ENCODE data around the gene PERP. TPM values are rescaled to one million over a fixed set of nuclear protein-coding genes. Genes with fewer than 3 reads are reported as not detected.

Gene PERP
- total RNA-seq, 1 experiment from 2014 or later, result 85.9 TPM

DNA sequence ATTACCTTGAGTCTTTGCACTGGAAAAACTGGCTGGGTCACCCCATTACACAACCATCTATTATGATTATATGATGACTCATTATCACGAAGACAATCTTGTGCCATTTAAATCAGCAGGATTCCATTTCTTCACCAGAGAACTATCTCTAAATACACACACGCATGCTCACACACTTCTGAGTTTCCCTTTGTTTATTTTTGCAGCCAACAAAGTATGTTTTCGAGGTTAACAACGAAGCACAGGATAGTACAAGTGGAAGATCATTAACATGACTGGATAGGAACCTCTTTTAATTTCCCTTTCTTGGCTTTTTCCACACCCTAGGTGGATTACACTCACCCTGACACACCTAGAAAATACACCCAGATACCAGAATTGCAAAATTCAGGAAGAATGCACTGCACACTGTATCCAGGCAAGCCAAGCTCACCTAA lies 18.9 kb downstream of the PERP start:
- H3K4me3 ChIP-seq (replicated peaks in 1 of 2; ENCODE audit: low read depth in 1 of 2, low read length in 2 of 2), result peak overlapping the region in 1 of 2 experiments; percentile 34; a peak in 2 of 4 replicates
- no peaks in the 10 kb centered on the region for H3K79me2 ChIP-seq (ENCODE audit: insufficient read depth, low read length)
- intact Hi-C loops (cut with micrococcal nuclease), result loop anchor here (5.0 kb wide), 1 partner anchor 81 kb away; no protein-coding TSS in a partner anchor
- H3K27ac ChIP-seq (ENCODE audit: low read depth, low read length), result peak overlapping the region; percentile 83
- no peak overlapping the region for H2AFZ ChIP-seq (ENCODE audit: low read depth, low read length, poor library complexity, severe bottlenecking)
- ATAC-seq, result peak; percentile 62
- H3K9me3 ChIP-seq (ENCODE audit: control insufficient read depth in 1 of 2, insufficient read depth in 1 of 2, low read depth in 1 of 2, low read length in 2 of 2), result no peaks in the 10 kb centered on the region
- CTCF ChIA-PET, result no interaction called here
- no peaks in the 10 kb centered on the region for H3K27me3 ChIP-seq (ENCODE audit: insufficient read depth, low read length)
- BruUV-seq (replicated peaks), result no TSS peak
- peak; percentile 83 for DNase-seq (ENCODE audit: low read depth, low spot score)
- peaks cover 44 to 51% of the 10 kb centered on the region in 2 experiments for H3K4me1 ChIP-seq (ENCODE audit: control insufficient read depth in 1 of 2, insufficient read depth in 2 of 2, low read length in 2 of 2)
- H3K36me3 ChIP-seq (ENCODE audit: control insufficient read depth in 1 of 2, insufficient read depth in 2 of 2, low read length in 2 of 2), result peaks cover 2 to 10% of the 10 kb centered on the region in 2 experiments; a peak in 3 of 4 replicates
- H4K20me1 ChIP-seq (ENCODE audit: insufficient read depth), result no peaks in the 10 kb centered on the region
- no peaks in the 10 kb centered on the region for H3K9me2 ChIP-seq (ENCODE audit: insufficient read depth)
- peak overlapping the region; percentile 32 for H3K9ac ChIP-seq (ENCODE audit: low read length)
- peak overlapping the region; percentile 80 for H3K4me2 ChIP-seq (ENCODE audit: low read length)
- POLR2A ChIA-PET, result no interaction called here
- RAD21 ChIA-PET (ENCODE audit: low non-redundant PET in 1 of 2, low total read pairs in 2 of 2, uncharacterized antibody in 2 of 2, unreplicated experiment in 2 of 2), result no interaction called here
- TF ChIP-seq SP1 (IDR thresholded peaks at IDR 0.05; ENCODE audit: low read depth) (peak; percentile 96), JUND (IDR thresholded peaks at IDR 0.05) (peak; percentile 99), ZNF274 (IDR thresholded peaks at IDR 0.05; ENCODE audit: low read depth, low read length) (no peak), EGR1 (IDR thresholded peaks at IDR 0.05; ENCODE audit: low read depth) (0 out of 2 replicates have a peak, but pooled peaks have one; percentile 29), EZH2phosphoT487 (IDR thresholded peaks at IDR 0.05; ENCODE audit: borderline replicate concordance) (no peak), CEBPB (IDR thresholded peaks at IDR 0.05; ENCODE audit: low read depth) (peak; percentile 99), ELF1 (IDR thresholded peaks at IDR 0.05; ENCODE audit: borderline replicate concordance, low read depth) (peak; percentile 36; the same call in 1 of the 2 replicates), ZFX (IDR thresholded peaks at IDR 0.05) (no peak), SRF (IDR thresholded peaks at IDR 0.05; ENCODE audit: low read depth) (peak; percentile 79), TCF7L2 (IDR thresholded peaks at IDR 0.05; ENCODE audit: borderline replicate concordance, extremely low read depth, insufficient read depth, insufficient read length) (no peak), SIN3A (IDR thresholded peaks at IDR 0.05; ENCODE audit: low read depth) (peak; percentile 83), EZH2 (IDR thresholded peaks at IDR 0.05) (no peak), POLR2AphosphoS5 (IDR thresholded peaks at IDR 0.05; ENCODE audit: low read depth, low read length) (peak; percentile 57; the same call in 1 of the 2 replicates), RAD21 (IDR thresholded peaks at IDR 0.05; ENCODE audit: low read depth) (no peak), YY1 (IDR thresholded peaks at IDR 0.05; ENCODE audit: extremely low read depth, insufficient replicate concordance, low read depth, low read length) (no peak)
- TF ChIP-seq, protein P1, sequence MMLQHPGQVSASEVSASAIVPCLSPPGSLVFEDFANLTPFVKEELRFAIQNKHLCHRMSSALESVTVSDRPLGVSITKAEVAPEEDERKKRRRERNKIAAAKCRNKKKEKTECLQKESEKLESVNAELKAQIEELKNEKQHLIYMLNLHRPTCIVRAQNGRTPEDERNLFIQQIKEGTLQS (IDR thresholded peaks at IDR 0.05), result peak; percentile 80; the same call in 1 of the 2 replicates
- TF ChIP-seq, protein P2, sequence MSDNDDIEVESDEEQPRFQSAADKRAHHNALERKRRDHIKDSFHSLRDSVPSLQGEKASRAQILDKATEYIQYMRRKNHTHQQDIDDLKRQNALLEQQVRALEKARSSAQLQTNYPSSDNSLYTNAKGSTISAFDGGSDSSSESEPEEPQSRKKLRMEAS (IDR thresholded peaks at IDR 0.05), result no peak; the same call in none of the 2 replicates
- TF ChIP-seq, protein P3, sequence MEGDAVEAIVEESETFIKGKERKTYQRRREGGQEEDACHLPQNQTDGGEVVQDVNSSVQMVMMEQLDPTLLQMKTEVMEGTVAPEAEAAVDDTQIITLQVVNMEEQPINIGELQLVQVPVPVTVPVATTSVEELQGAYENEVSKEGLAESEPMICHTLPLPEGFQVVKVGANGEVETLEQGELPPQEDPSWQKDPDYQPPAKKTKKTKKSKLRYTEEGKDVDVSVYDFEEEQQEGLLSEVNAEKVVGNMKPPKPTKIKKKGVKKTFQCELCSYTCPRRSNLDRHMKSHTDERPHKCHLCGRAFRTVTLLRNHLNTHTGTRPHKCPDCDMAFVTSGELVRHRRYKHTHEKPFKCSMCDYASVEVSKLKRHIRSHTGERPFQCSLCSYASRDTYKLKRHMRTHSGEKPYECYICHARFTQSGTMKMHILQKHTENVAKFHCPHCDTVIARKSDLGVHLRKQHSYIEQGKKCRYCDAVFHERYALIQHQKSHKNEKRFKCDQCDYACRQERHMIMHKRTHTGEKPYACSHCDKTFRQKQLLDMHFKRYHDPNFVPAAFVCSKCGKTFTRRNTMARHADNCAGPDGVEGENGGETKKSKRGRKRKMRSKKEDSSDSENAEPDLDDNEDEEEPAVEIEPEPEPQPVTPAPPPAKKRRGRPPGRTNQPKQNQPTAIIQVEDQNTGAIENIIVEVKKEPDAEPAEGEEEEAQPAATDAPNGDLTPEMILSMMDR (IDR thresholded peaks at IDR 0.05 in 2 of 3, conservative IDR thresholded peaks at IDR 0.05 in 1 of 3; ENCODE audit: borderline replicate concordance in 1 of 3, insufficient read depth in 1 of 3, low read depth in 2 of 3, low read length in 2 of 3), result no peak
- TF ChIP-seq, protein P4, sequence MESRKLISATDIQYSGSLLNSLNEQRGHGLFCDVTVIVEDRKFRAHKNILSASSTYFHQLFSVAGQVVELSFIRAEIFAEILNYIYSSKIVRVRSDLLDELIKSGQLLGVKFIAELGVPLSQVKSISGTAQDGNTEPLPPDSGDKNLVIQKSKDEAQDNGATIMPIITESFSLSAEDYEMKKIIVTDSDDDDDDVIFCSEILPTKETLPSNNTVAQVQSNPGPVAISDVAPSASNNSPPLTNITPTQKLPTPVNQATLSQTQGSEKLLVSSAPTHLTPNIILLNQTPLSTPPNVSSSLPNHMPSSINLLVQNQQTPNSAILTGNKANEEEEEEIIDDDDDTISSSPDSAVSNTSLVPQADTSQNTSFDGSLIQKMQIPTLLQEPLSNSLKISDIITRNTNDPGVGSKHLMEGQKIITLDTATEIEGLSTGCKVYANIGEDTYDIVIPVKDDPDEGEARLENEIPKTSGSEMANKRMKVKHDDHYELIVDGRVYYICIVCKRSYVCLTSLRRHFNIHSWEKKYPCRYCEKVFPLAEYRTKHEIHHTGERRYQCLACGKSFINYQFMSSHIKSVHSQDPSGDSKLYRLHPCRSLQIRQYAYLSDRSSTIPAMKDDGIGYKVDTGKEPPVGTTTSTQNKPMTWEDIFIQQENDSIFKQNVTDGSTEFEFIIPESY (IDR thresholded peaks at IDR 0.05; ENCODE audit: extremely low read depth, insufficient replicate concordance, low read length), result no peak
- TF ChIP-seq, protein P5, sequence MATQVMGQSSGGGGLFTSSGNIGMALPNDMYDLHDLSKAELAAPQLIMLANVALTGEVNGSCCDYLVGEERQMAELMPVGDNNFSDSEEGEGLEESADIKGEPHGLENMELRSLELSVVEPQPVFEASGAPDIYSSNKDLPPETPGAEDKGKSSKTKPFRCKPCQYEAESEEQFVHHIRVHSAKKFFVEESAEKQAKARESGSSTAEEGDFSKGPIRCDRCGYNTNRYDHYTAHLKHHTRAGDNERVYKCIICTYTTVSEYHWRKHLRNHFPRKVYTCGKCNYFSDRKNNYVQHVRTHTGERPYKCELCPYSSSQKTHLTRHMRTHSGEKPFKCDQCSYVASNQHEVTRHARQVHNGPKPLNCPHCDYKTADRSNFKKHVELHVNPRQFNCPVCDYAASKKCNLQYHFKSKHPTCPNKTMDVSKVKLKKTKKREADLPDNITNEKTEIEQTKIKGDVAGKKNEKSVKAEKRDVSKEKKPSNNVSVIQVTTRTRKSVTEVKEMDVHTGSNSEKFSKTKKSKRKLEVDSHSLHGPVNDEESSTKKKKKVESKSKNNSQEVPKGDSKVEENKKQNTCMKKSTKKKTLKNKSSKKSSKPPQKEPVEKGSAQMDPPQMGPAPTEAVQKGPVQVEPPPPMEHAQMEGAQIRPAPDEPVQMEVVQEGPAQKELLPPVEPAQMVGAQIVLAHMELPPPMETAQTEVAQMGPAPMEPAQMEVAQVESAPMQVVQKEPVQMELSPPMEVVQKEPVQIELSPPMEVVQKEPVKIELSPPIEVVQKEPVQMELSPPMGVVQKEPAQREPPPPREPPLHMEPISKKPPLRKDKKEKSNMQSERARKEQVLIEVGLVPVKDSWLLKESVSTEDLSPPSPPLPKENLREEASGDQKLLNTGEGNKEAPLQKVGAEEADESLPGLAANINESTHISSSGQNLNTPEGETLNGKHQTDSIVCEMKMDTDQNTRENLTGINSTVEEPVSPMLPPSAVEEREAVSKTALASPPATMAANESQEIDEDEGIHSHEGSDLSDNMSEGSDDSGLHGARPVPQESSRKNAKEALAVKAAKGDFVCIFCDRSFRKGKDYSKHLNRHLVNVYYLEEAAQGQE (IDR thresholded peaks at IDR 0.05; ENCODE audit: low read depth), result no peak

Data from HCT116 (cell line).